Cardiac fibroblast (primary cell): ENCODE results near the gene PRRC2B.
A peak's percentile ranks its signal among the peaks of the same experiment; 100 is the strongest.

Experiments
- DNase-seq, 2 donors: peaks; one replicate each; pipeline versions ENCODE4 v3.0.0 to v3.0.0-alpha.2; 2010; ENCODE audit warnings: low read depth in 2 of 2
- H3K4me3 ChIP-seq, 2 donors: replicated peaks in 1 of 2; 1 replicate in 1 of 2; 2 replicates in 1 of 2; pipeline ENCODE4 v1.5.1; 2011; ENCODE audit warnings: low read depth in 2 of 2, low read length in 2 of 2, mild to moderate bottlenecking in 2 of 2, moderate library complexity in 1 of 2
- TF ChIP-seq, protein P1 (sequence below): IDR thresholded peaks from one replicate; pipeline ENCODE4 v1.5.1; 2011; ENCODE audit warnings: low read depth, mild to moderate bottlenecking, low read length, inconsistent platforms

Gene PRRC2B

DNA sequence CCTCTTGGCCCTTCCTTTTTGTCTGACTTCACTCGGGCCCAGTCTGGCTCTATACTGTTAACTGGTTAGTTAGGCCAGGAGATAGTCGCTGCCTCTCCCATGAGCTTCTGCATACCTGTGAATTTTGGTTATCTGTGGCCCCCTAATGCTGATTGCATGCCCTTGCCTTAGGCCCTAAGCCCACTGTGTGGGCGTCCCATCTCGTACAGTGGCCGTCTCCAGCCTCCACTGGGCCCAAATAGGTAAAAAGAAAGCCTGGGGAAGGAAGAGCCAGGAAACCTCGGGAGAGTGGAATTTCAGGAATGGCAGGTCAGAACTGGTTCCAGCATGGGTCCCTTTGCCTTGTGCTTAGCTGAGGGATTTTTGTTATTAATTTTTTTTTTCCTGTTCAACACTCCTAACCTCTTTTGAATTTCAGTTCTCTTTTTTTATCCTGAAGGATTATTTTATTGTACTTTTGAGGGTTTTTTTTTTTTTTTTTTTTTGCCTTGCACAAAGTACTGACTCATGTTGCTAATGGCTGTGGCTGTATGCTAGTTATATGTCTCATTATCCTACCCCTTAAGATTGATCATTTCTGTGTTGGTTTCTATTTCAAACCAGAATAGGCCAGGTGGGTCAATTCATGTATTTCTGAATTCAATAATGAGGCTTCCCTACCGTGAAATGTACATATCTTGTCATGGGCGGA lies 3.4 kb downstream of the PRRC2B start:
- no peak for DNase-seq
- TF ChIP-seq, protein P1, sequence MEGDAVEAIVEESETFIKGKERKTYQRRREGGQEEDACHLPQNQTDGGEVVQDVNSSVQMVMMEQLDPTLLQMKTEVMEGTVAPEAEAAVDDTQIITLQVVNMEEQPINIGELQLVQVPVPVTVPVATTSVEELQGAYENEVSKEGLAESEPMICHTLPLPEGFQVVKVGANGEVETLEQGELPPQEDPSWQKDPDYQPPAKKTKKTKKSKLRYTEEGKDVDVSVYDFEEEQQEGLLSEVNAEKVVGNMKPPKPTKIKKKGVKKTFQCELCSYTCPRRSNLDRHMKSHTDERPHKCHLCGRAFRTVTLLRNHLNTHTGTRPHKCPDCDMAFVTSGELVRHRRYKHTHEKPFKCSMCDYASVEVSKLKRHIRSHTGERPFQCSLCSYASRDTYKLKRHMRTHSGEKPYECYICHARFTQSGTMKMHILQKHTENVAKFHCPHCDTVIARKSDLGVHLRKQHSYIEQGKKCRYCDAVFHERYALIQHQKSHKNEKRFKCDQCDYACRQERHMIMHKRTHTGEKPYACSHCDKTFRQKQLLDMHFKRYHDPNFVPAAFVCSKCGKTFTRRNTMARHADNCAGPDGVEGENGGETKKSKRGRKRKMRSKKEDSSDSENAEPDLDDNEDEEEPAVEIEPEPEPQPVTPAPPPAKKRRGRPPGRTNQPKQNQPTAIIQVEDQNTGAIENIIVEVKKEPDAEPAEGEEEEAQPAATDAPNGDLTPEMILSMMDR, result no peak
- H3K4me3 ChIP-seq, result peak overlapping the region in 1 of 2 donors; percentile 29

DNA sequence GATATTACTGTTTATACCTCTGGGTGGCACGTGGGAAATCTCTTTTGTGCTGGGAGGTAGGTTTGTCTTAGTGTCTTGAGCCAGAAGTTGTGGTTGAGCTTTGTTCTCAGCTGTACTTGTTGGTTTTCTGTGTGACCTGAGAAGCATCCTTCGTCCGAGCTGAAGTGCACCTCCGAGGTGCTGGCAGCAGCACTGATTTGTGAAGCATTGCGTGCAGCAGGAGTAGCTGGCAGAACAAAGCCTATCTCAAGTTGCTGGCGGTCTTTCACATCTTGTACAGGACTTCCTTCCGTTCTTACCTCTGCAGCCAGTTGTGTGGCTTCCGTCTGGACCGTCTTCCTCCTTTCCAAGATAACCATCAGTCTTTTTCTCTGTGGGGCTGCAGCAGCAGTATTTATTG lies 4.3 kb downstream of the PRRC2B start:
- DNase-seq, result no peak
- TF ChIP-seq, protein P1, result no peak
- no peak overlapping the region for H3K4me3 ChIP-seq

DNA sequence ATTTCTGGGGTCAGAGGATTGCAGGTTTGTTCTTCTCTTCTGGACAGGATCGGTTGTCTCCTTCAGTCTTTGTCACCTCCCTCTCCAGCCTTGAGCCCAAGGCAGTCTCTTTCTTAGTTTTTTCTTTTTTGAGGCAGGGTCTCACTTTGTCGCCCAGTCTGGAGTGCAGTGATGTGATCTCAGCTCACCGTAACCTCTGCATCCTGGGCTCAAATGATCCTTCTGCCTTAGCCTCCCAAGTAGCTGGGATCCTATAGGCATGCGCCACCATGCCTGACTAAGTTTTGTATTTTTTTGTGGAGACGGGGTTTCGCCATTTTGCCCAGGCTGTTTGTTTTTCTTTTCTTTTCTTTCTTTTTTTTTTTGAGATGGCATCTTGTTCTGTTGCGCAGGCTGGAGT lies 6.1 kb downstream of the PRRC2B start:
- DNase-seq, result no peak
- TF ChIP-seq, protein P1, result no peak
- H3K4me3 ChIP-seq, result no peak overlapping the region

DNA sequence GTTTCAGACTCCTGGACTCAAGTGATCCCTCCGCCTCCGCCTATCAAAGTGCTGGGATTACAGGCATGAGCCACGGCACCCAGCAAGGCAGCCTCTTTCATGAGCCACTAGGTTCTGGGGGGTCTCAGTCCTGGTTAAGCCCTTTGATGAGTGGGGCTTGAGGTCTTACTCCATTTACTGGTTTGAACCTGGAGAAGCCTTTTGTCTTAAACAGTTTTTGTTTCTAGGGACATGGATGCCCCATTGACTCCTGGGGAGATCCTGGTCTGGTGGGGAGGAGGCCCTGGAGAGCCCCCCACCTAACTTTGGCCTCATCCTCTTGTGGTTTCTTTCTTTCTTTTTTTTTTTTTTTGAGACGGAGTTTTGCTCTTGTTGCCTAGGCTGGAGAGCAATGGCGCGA lies 6.7 kb downstream of the PRRC2B start:
- no peak for DNase-seq
- no peak overlapping the region for H3K4me3 ChIP-seq
- TF ChIP-seq, protein P1, result no peak

DNA sequence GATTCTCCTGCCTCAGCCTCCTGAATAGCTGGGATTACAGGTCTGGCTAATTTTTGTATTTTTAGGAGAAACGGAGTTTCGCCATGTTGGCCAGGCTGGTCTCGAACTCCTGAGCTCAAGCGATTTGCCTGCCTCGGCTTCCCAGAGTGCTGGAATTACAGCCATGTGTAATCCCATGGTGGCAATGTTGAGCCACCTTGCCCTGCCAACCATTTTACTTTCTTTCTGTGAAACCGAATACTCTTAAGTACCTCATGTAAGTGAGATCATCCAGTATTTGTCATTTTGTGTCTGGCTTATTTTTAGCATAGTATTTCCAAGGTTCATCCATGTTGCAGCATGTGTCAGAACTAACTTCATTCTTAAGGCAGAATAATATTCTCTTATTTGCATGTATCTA lies 8.2 kb downstream of the PRRC2B start:
- peak in 1 of 2 donors; percentile 74 for DNase-seq
- TF ChIP-seq, protein P1, result no peak
- H3K4me3 ChIP-seq, result peak overlapping the region in 1 of 2 donors; percentile 32

DNA sequence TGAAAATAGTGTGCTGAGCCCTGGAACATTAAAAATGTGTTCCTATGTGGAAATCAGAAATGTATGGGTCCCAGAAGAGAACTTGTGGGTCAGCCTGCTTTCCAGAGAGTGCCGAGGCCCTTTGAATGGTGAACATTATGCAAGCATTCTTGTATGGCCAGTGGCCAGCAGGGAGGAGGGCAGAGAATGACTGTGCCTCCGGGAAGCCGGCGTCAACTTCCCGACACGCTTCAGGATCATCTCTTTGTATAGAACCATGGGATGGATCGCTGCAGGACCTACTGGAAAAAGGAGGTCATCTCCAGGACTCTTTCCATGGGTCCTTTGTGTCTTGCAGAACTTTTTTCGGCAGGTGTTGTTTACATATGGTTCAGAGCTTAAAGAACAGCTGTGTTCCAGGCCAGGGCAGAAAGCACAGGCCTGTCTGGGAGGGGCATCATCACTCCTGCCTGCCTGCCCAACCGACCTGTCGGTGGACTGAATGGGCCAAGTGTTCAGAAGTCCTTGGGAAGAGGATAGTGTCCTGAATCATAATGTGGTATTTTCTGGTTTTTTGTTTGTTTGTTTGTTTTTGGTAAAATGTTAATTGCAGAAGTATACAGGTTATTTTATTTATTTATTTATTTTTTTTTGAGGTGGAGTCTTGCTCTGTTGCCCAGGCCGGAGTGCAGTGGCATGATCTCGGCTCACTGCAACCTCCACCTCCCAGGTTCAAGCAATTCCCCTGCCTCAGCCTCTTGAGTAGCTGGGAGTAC lies 9.0 kb downstream of the PRRC2B start:
- H3K4me3 ChIP-seq, result peak overlapping the region in 1 of 2 donors; percentile 32
- DNase-seq, result peak; percentile 94 to 95
- TF ChIP-seq, protein P1, result no peak
